GM12874 (cell line): ENCODE results near the gene LRRC28.

Experiments used
- CTCF ChIP-seq: IDR thresholded peaks from 2 replicates; pipeline ENCODE4 v1.5.1; 2011; ENCODE audit warnings: low read depth, mild to moderate bottlenecking, control low read depth, low read length, moderate library complexity; ENCODE audit not compliant: insufficient read depth

The LRRC28 gene

GRCh38 chr15:99427668-99428361 is 176.5 kb downstream of the LRRC28 start:
- TF ChIP-seq CTCF = no peak

- TF ChIP-seq CTCF = no peak
Observed at GRCh38 chr15:99429681-99430081, 178.4 kb downstream of the LRRC28 start.

DNA sequence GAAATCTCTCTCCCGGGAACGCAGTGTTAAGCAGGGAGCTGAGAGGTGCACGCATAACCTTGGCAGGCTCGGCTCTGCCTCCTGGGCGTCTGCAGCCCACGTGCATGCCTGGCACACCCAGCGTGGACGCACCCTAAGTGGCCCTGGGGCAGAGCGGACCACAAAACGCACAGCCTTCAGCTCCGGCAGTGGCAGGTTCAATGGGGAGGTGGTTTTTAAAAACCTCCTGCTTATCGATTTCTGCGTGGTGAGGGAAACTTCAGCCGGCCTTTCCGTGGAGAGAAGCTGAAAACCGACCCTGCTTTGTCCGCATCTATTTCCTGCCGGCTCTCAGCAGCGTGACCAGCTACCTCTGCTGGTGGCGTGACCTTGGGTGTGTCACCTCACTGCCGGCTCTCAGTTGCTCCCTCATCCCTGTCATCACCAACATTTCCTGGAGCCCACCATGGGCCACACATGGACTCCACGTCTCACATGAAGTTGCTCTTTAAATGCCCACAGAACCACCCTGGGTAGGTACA is 179.7 kb downstream of the LRRC28 start:
- TF ChIP-seq CTCF = no peak

DNA sequence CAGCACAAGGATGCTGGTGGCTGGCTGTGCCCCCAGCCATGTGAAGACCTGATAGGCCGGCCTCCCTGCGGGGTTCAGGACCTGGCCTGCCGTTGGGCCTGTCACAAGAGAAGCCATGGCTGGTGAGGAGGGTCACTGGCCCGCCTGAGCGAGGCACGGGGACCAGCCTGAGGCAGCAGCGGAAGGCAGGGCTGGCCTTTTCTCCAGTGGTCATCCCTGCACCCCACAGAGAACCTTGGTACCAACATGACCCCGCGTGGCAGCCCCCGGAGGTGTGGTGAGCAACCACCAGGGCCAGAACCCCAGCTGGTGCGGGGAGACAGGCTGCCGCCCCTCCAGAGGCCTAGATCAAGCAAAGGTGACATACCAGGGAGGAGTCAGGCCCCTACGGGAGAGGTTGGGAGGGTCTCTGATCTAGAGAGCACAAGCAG is 180.4 kb downstream of the LRRC28 start:
- TF ChIP-seq CTCF = no peak

DNA sequence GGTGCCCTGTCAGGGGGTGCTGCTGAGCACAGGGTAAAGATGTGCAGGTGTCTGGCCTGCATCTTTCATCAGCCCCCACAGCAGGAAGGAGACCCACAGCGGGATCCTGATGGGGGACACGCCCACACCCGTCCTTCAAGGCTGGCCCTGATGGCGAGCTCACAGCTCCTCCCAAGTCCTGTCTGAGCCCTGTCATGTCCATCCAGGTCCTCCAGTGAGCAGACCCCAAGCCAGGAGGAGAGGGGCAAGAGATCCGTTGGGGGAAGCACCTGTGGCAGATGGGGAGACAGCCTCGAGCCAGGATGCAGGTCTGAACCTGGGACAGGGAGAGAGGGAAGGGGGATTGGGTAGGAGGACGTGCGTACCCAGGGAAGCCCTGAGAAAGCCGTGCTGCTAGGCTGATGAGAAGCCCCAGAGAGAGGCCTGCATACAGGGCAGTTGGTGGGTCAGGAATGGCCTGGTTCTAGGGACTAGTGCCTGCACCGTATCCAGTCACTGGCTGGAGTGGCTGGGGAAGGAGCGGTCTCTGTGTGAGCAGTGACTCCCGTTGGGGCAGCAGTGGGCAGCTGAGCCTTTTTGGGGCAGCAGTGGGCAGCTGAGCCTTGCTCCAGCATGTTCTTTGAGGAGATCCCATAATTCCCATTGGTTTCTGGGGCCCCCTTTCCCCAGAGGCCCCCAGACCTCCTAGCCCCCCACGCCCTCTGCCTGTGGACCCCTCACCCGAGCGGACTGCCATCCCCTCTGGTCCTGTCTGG is 181.2 kb downstream of the LRRC28 start:
- no peak for TF ChIP-seq CTCF

DNA sequence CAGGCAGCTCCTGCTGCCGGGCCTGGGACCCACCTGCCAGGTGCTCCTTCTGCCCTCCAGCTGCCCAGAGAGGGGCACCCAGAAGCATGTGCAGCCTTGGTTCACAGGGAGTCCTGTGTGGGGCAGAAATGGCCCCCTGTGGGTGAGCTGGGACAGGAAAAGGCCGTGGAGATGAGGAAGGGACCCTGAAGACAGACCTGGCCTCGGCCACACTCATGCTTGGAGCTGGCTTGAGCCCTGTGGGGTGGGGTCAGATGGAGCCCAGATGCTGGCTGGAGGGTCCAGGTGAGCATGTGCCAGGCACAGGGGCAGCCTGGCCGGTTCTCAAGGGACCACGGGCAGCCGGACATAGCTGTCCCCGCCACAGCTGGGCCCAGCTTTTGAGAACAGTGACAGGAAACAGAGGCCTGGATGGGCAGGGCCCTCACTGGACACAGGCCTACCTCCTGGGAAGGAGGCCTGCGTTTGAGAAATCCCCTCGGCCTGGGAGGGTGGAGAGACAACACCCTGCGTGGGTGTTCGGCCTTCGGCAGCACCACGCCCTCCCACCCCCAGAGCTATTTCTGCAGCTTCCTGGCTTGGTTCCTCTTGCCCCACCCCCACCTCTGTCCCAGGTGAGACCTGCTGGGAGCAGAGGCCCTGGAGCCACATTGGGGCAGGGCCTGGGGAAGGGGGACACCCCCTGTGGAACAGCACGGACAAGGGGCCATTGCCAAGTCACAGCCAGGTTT is 181.9 kb downstream of the LRRC28 start:
- no peak for TF ChIP-seq CTCF
